NCI-H510A (cell line): Measurements from ENCODE around the gene CDK6.

ENCODE experiments used
- DNase-seq: peaks from one replicate; lab custom pipeline; 2025; lab: John Stamatoyannopoulos, UW

Gene CDK6

GRCh38 chr7:92793656-92794205, 42.6 kb downstream of the CDK6 start:
- no peak for DNase-seq

GRCh38 chr7:92790992-92791391, 45.4 kb downstream of the CDK6 start:
- DNase-seq: no peak

DNA sequence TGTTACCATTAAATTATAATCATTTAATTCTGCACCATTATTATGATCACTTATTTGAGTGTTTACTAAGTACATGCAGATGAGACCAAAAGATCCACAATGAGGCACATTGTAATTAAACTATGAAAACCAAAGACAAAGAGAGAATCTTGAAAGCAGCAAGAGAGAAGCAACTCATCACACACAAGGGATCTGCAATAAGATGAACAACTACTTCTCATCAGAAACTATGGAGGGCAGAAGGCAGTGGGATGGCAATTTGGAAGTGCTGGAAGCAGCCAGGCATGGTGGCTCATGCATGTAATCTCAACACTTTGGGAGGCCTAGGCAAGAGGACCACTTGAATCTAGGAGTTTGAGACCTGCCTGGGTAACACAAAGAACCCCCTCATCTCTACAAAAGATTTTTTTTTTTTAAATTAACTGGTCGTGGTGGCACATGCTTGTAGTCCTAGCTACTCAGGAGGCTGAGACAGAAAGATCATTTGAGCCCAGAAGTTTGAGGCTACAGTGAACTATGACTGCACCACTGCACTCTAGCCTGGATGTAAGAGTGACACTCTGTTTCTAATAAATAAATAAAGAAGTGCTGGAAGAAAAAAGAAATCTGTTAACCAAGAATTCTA, 47.7 kb downstream of the CDK6 start:
- DNase-seq: no peak

DNA sequence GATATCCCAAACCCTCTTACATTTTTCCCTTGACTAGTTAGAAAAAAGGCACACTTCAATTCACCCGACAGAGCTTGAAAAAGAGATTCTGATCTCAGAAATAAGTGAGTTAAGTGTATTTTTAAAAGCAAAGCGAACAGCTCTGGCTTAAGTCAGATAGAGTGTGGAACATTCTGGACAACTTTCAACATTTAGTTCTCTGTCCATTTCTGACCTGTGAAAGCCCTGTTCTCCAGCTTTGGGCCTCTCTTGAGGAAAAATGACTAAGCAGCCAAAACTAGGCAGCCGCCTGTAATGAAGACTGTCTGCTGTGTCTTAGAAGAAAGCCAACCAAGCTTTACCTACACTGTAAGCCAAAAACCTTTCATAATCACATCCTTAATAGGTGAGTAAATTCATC, 50.5 kb downstream of the CDK6 start:
- DNase-seq: no peak

DNA sequence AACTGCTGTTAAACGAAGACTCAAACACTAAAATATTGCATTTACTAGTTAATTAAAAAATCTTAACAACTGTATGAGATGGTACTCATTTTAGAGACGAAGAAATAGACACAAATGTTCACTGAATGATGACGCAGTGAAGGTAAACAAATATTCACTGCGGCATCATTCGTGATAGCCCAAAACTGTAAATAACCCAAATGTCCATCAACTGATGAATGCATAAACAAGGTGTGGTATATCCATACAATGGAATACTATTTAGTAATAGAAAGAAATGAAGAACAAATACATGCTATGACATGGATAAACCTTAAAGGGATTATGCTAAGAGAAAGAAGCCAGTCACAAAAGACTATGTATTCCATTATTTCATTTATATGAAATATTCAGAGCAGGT, 51.4 kb downstream of the CDK6 start:
- DNase-seq: no peak

GRCh38 chr7:92783260-92784201, 52.8 kb downstream of the CDK6 start:
- DNase-seq: no peak

DNA sequence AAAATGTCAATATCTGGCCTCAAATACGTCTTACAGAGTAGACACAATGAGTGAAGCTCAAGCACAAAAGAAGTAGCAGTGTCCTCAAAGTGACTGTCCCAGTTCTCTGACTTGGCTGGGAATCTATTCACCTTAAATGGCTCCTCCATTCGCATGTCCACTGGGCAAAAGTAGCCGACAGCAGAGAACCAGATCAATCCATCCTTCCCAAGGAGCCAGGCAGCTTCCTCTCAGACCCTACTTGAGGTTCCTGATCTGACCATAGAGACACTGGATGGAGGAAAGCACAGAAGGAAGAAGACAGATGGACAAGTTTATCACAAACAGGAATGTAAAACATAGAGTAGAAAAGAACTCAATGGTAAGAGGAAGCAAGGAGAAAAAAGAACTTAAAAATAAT, 53.5 kb downstream of the CDK6 start:
- DNase-seq: no peak

GRCh38 chr7:92782236-92782635, 54.1 kb downstream of the CDK6 start:
- no peak for DNase-seq

DNA sequence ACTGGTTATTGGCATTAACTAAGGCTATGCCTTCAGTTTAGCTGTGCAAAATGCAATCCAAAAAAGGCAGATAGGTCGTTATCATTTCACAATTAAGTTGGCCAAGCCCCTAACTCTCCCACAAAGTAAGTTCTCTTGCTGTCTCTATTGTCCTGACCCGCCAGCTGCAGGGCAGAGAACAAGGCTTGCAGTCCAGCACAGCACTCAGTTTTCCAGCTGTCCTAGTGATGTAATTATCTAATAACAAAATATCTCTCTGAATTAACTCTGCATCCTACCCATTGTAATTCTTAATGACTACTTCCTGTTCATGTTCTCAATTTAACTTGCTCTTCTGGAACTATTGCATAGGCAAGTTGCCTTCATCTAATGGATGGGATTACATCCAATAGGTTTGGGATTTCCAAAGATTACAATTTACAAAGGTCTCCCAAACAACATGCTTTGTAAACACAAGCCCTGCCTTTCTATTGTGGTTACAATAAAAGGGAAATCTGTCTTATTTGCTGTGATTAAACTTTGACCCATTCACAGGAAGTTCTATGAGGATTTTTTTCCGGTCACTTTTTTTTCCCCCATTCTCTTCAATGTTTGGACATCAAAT, 55.2 kb downstream of the CDK6 start:
- DNase-seq: no peak

- DNase-seq: no peak
These were observed 57.4 kb downstream of the CDK6 start for GRCh38 chr7:92778972-92779371.

DNA sequence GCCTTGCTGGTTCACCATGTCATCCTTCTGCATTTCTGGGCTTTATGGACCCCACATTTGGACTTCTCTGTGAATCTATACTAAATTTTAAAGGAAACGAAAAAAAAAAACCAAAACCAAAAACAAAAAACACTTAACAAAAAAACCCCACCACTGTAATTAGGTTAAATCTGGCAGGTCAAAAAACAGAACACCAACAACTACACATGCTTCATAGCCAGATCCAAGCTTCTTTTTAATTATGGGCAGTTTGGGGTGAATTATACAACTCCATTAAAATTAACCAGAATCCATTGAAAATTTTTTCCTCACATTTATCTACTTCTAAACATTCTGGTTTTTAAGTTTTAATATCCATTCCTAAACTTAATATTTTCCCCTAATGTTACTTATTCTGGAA, 58.4 kb downstream of the CDK6 start:
- no peak for DNase-seq

DNA sequence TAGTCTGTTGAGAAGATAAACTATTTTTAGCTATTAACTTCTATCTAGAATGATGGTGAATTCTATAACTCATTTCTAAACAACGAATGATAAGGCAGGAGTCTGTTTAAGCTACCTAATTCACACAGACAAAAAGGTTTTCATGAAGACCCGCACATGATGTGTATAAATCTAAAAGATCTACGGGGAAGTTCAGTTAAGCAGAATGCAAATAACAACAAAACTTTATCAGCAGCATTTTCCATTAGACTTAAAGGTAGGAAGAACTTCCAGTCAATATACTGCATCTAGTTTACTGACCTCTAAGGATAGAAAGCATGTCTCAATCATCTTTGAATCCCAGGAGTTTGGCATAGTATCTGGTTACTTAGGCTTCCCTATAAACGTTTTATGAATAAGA, 62.6 kb downstream of the CDK6 start:
- no peak for DNase-seq

DNA sequence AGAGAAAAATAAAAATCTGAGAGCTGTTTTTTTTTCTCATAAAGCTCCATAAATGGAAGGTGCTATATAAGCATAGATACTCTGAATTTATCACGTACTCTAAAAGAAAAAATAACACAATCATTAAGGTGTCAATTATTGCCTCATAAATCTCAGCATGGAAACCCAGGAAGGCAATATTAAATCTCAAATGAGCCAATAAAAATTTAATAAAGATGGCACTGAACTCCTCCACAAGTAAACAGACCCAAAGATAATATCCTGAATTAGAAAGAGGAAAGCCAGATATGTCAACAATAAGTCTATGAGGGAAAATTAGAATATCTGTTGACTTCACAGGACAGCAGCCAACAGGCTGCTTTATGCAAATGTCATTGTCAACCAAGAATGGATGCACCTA, 66.5 kb downstream of the CDK6 start:
- DNase-seq: no peak

GRCh38 chr7:92769394-92769699, 67.0 kb downstream of the CDK6 start:
- no peak for DNase-seq

DNA sequence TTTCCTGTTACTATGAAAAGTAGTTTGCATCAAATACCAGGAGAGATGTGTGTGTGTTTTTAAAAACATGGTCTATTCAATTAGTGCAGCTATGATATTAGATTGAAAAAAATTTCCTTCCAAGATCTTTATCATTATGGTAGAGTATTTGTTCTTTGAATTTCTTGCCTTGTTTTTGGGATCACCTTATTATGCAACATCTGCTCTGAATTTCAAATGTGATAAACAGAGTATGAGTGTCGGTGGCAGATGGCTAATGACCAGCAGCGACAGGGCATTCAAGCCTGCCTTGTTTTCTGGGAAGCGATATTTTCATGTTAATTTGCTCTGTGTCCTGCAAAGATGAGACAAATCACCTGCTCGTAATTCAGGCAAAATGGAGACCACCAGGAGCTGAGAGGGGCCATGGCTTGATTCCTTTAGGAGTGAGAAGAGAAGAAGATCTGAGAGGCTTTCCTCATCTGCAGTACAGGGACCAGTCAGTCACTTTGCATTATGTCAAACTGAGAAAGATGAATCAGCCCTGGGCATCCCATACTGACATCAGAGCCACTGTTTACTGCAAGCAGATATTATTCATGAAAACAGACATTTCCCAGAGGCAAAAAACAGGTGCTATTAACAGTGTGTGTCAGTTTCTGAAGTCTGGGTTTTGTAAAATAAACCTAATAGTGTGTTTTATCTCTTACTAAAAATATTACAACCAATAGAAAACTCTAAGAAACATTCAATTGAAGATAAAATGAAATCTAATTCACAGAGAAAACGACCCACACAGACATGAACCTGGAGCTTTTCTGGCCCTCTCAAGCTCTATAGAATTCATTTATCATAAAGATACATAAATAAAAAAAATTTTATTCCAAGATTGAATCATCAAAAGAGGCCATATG, 67.6 kb downstream of the CDK6 start:
- no peak for DNase-seq

GRCh38 chr7:92767437-92767836, 68.9 kb downstream of the CDK6 start:
- no peak for DNase-seq

- no peak for DNase-seq
These were observed 69.8 kb downstream of the CDK6 start for GRCh38 chr7:92766461-92767003.

- DNase-seq: no peak
These were observed 70.6 kb downstream of the CDK6 start for GRCh38 chr7:92765725-92766124.

DNA sequence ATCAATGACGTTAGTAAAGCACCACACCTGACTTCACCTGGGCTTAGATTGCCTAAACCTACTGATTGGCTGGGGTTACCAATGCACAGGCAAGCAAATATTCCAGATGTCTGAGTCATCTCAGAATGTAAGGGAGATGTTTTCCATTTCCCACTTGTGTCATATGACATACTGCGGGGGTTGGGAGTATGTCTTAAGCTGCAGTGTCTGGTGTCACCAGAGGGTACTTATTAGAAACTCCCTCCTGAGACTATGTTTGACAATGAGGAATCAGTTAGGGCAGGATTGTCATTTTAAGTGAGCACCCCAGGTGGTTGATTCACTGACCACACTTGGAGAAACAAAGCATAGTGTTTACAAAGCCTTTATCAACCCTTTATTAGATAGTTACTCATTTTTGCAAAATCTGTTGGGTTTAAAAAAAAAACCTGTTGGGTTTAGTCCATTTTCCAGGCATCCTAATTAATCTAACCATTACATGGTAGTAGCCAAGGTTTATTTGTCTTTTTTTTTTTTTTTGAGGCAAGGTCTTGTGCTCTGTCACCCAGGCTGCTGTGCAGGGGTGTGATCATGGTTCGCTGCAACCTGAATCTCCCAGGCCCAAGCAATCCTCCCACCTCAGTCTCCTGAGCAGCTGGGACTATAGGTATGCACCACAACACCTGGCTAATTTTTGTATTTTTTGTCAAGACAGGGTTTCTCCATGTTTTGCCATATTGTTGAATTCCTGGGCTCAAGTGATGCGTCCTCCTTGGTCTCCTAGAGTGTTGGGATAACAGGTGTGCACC, 72.5 kb downstream of the CDK6 start:
- peak; percentile 38 for DNase-seq

- DNase-seq: no peak
These were observed 73.5 kb downstream of the CDK6 start for GRCh38 chr7:92762851-92763250.
